Measurements from ENCODE around the gene SLC66A1. TPM values are rescaled to one million over a fixed set of nuclear protein-coding genes. Genes with fewer than 3 reads are reported as not detected.
A peak's percentile ranks its signal among the peaks of the same experiment; 100 is the strongest.

SLC66A1 gene
- total and polyA plus RNA-seq, 4 donors = 4.0 to 15.2 (median 10.6) TPM

- H3K27ac ChIP-seq (ENCODE audit: low read depth in 1 of 2, low read length in 2 of 2) = no peak overlapping the region
- no peak overlapping the region for H3K4me3 ChIP-seq (ENCODE audit: low read length in 2 of 2)
- WGBS, 2 donors = 84 to 88% methylated on average over 6 of the region's 6 CpGs
- no peaks in the 10 kb centered on the region for H3K27me3 ChIP-seq (ENCODE audit: control insufficient read depth in 1 of 2, insufficient read depth in 2 of 2, low read length in 1 of 2)
- no peak for ATAC-seq (ENCODE audit: low FRiP score)
- intact Hi-C loops (cut with DNase I) = no loop called here
- H3K4me1 ChIP-seq (ENCODE audit: control insufficient read depth in 1 of 2, insufficient read depth in 2 of 2, low read length in 2 of 2) = no peaks in the 10 kb centered on the region
- no peak for DNase-seq
- H3K9me3 ChIP-seq (ENCODE audit: control insufficient read depth, low read length) = no peaks in the 10 kb centered on the region
- no peaks in the 10 kb centered on the region for H3K36me3 ChIP-seq (ENCODE audit: control insufficient read depth in 1 of 2, insufficient read depth in 2 of 2, low read length in 1 of 2)
These were observed 14.6 kb downstream of the SLC66A1 start for GRCh38 chr1:19326748-19327065.

- Histone ChIP-seq H3K27ac (ENCODE audit: low read depth in 1 of 2, low read length in 2 of 2) (no peak overlapping the region), H3K9me3 (ENCODE audit: control insufficient read depth, low read length) (no peaks in the 10 kb centered on the region), H3K4me1 (ENCODE audit: control insufficient read depth in 1 of 2, insufficient read depth in 2 of 2, low read length in 2 of 2) (no peaks in the 10 kb centered on the region), H3K4me3 (ENCODE audit: low read length in 2 of 2) (no peak overlapping the region), H3K27me3 (ENCODE audit: control insufficient read depth in 1 of 2, insufficient read depth in 2 of 2, low read length in 1 of 2) (no peaks in the 10 kb centered on the region), H3K36me3 (ENCODE audit: control insufficient read depth in 1 of 2, insufficient read depth in 2 of 2, low read length in 1 of 2) (no peaks in the 10 kb centered on the region)
- WGBS, 2 donors = 79 to 86% methylated on average over 16 of the region's 16 CpGs
- intact Hi-C loops (cut with DNase I) = no loop called here
- no peak for ATAC-seq (ENCODE audit: low FRiP score)
- no peak for DNase-seq
These were observed 15.2 kb downstream of the SLC66A1 start for GRCh38 chr1:19327301-19327700.

- no peaks in the 10 kb centered on the region for H3K4me1 ChIP-seq (ENCODE audit: control insufficient read depth in 1 of 2, insufficient read depth in 2 of 2, low read length in 2 of 2)
- DNase-seq = no peak
- no peak overlapping the region for H3K27ac ChIP-seq (ENCODE audit: low read depth in 1 of 2, low read length in 2 of 2)
- no peaks in the 10 kb centered on the region for H3K36me3 ChIP-seq (ENCODE audit: control insufficient read depth in 1 of 2, insufficient read depth in 2 of 2, low read length in 1 of 2)
- intact Hi-C loops (cut with DNase I) = no loop called here
- 84 to 85% methylated on average over 9 of the region's 9 CpGs for WGBS, 2 donors
- no peaks in the 10 kb centered on the region for H3K27me3 ChIP-seq (ENCODE audit: control insufficient read depth in 1 of 2, insufficient read depth in 2 of 2, low read length in 1 of 2)
- no peak for ATAC-seq (ENCODE audit: low FRiP score)
- H3K4me3 ChIP-seq (ENCODE audit: low read length in 2 of 2) = no peak overlapping the region
- H3K9me3 ChIP-seq (ENCODE audit: control insufficient read depth, low read length) = no peaks in the 10 kb centered on the region
These were observed 15.6 kb downstream of the SLC66A1 start for GRCh38 chr1:19327736-19328135.

GRCh38 chr1:19328486-19328885, 16.4 kb downstream of the SLC66A1 start:
- intact Hi-C loops (cut with DNase I) = no loop called here
- Histone ChIP-seq H3K27me3 (ENCODE audit: control insufficient read depth in 1 of 2, insufficient read depth in 2 of 2, low read length in 1 of 2) (no peaks in the 10 kb centered on the region), H3K4me1 (ENCODE audit: control insufficient read depth in 1 of 2, insufficient read depth in 2 of 2, low read length in 2 of 2) (no peaks in the 10 kb centered on the region), H3K27ac (ENCODE audit: low read depth in 1 of 2, low read length in 2 of 2) (no peak overlapping the region), H3K4me3 (ENCODE audit: low read length in 2 of 2) (no peak overlapping the region), H3K9me3 (ENCODE audit: control insufficient read depth, low read length) (no peaks in the 10 kb centered on the region), H3K36me3 (ENCODE audit: control insufficient read depth in 1 of 2, insufficient read depth in 2 of 2, low read length in 1 of 2) (no peaks in the 10 kb centered on the region)
- no peak for DNase-seq
- whole genome bisulfite sequencing, 2 donors = 90 to 94% methylated on average over 10 to 18 of the region's 18 CpGs
- ATAC-seq (ENCODE audit: low FRiP score) = no peak

- Histone ChIP-seq H3K4me3 (ENCODE audit: low read length in 2 of 2) (no peak overlapping the region), H3K27ac (ENCODE audit: low read depth in 1 of 2, low read length in 2 of 2) (no peak overlapping the region), H3K27me3 (ENCODE audit: control insufficient read depth in 1 of 2, insufficient read depth in 2 of 2, low read length in 1 of 2) (no peaks in the 10 kb centered on the region), H3K36me3 (ENCODE audit: control insufficient read depth in 1 of 2, insufficient read depth in 2 of 2, low read length in 1 of 2) (no peaks in the 10 kb centered on the region), H3K9me3 (ENCODE audit: control insufficient read depth, low read length) (no peaks in the 10 kb centered on the region), H3K4me1 (ENCODE audit: control insufficient read depth in 1 of 2, insufficient read depth in 2 of 2, low read length in 2 of 2) (no peaks in the 10 kb centered on the region)
- intact Hi-C loops (cut with DNase I) = no loop called here
- no peak for ATAC-seq (ENCODE audit: low FRiP score)
- DNase-seq = no peak
- WGBS, 2 donors = 84 to 85% methylated on average over 13 of the region's 13 CpGs
These were observed 17.1 kb downstream of the SLC66A1 start for GRCh38 chr1:19329188-19329587.

GRCh38 chr1:19329611-19330010, 17.5 kb downstream of the SLC66A1 start:
- intact Hi-C loops (cut with DNase I) = no loop called here
- no peak for DNase-seq
- Histone ChIP-seq H3K27me3 (ENCODE audit: control insufficient read depth in 1 of 2, insufficient read depth in 2 of 2, low read length in 1 of 2) (no peaks in the 10 kb centered on the region), H3K4me3 (ENCODE audit: low read length in 2 of 2) (no peak overlapping the region), H3K4me1 (ENCODE audit: control insufficient read depth in 1 of 2, insufficient read depth in 2 of 2, low read length in 2 of 2) (no peaks in the 10 kb centered on the region), H3K9me3 (ENCODE audit: control insufficient read depth, low read length) (no peaks in the 10 kb centered on the region), H3K27ac (ENCODE audit: low read depth in 1 of 2, low read length in 2 of 2) (no peak overlapping the region), H3K36me3 (ENCODE audit: control insufficient read depth in 1 of 2, insufficient read depth in 2 of 2, low read length in 1 of 2) (no peaks in the 10 kb centered on the region)
- WGBS, 2 donors = 85 to 90% methylated on average over 5 of the region's 5 CpGs
- ATAC-seq (ENCODE audit: low FRiP score) = no peak

GRCh38 chr1:19330449-19331135, 18.5 kb downstream of the SLC66A1 start:
- no peak for ATAC-seq (ENCODE audit: low FRiP score)
- H3K36me3 ChIP-seq (ENCODE audit: control insufficient read depth in 1 of 2, insufficient read depth in 2 of 2, low read length in 1 of 2) = no peaks in the 10 kb centered on the region
- H3K4me1 ChIP-seq (ENCODE audit: control insufficient read depth in 1 of 2, insufficient read depth in 2 of 2, low read length in 2 of 2) = no peaks in the 10 kb centered on the region

GRCh38 chr1:19331262-19331878, 19.2 kb downstream of the SLC66A1 start:
- ATAC-seq (ENCODE audit: low FRiP score) (no peak), DNase-seq (no peak)
- Histone ChIP-seq H3K9me3 (ENCODE audit: control insufficient read depth, low read length) (no peaks in the 10 kb centered on the region), H3K36me3 (ENCODE audit: control insufficient read depth in 1 of 2, insufficient read depth in 2 of 2, low read length in 1 of 2) (no peaks in the 10 kb centered on the region), H3K27ac (ENCODE audit: low read depth in 1 of 2, low read length in 2 of 2) (no peak overlapping the region), H3K4me1 (ENCODE audit: control insufficient read depth in 1 of 2, insufficient read depth in 2 of 2, low read length in 2 of 2) (no peaks in the 10 kb centered on the region), H3K27me3 (ENCODE audit: control insufficient read depth in 1 of 2, insufficient read depth in 2 of 2, low read length in 1 of 2) (no peaks in the 10 kb centered on the region), H3K4me3 (ENCODE audit: low read length in 2 of 2) (no peak overlapping the region)
- WGBS, 2 donors = 85 to 92% methylated on average over 13 of the region's 13 CpGs
- intact Hi-C loops (cut with DNase I) = no loop called here

More at GRCh38 chr1:19330449-19331135, 18.5 kb downstream of the SLC66A1 start:
- Histone ChIP-seq H3K9me3 (ENCODE audit: control insufficient read depth, low read length) (no peaks in the 10 kb centered on the region), H3K4me3 (ENCODE audit: low read length in 2 of 2) (no peak overlapping the region), H3K27ac (ENCODE audit: low read depth in 1 of 2, low read length in 2 of 2) (no peak overlapping the region), H3K27me3 (ENCODE audit: control insufficient read depth in 1 of 2, insufficient read depth in 2 of 2, low read length in 1 of 2) (no peaks in the 10 kb centered on the region)
- WGBS, 2 donors = 92 to 93% methylated on average over 14 of the region's 14 CpGs
- intact Hi-C loops (cut with DNase I) = no loop called here
- no peak for DNase-seq

GRCh38 chr1:19332832-19333231, 20.7 kb downstream of the SLC66A1 start:
- no peak overlapping the region for H3K4me3 ChIP-seq (ENCODE audit: low read length in 2 of 2)
- no peaks in the 10 kb centered on the region for H3K36me3 ChIP-seq (ENCODE audit: control insufficient read depth in 1 of 2, insufficient read depth in 2 of 2, low read length in 1 of 2)
- no peaks in the 10 kb centered on the region for H3K4me1 ChIP-seq (ENCODE audit: control insufficient read depth in 1 of 2, insufficient read depth in 2 of 2, low read length in 2 of 2)
- WGBS, 2 donors = 89 to 91% methylated on average over 12 of the region's 12 CpGs
- H3K27ac ChIP-seq (ENCODE audit: low read depth in 1 of 2, low read length in 2 of 2) = no peak overlapping the region
- DNase-seq (peak in 1 of 2 donors; percentile 31), ATAC-seq (ENCODE audit: low FRiP score) (no peak)
- intact Hi-C loops (cut with DNase I) = no loop called here
- no peaks in the 10 kb centered on the region for H3K27me3 ChIP-seq (ENCODE audit: control insufficient read depth in 1 of 2, insufficient read depth in 2 of 2, low read length in 1 of 2)
- no peaks in the 10 kb centered on the region for H3K9me3 ChIP-seq (ENCODE audit: control insufficient read depth, low read length)
